Small intestine (tissue), 7 donors: ENCODE data around the gene FASN. TPM values are rescaled to one million over a fixed set of nuclear protein-coding genes. Genes with fewer than 3 reads are reported as not detected.

ENCODE experiments used
- DNase-seq, 2 donors: peaks; one replicate each; pipeline versions ENCODE4 v3.0.0 to v3.0.0-alpha.2; 2013
- FAIRE-seq: peaks from 2 replicates; lab custom pipeline; 2012; peaks lifted over from hg19 to GRCh38; lab: Jason Lieb, UNC
- H3K27ac ChIP-seq, 3 donors: one replicate each; pipeline ENCODE4 v1.5.1; 2013; ENCODE audit warnings: low read length in 2 of 3, mild to moderate bottlenecking in 2 of 3, control low read depth in 1 of 3, inconsistent platforms in 1 of 3, low read depth in 1 of 3, moderate library complexity in 1 of 3
- H3K27me3 ChIP-seq, 3 donors: one replicate each; pipeline ENCODE4 v1.6.1; 2013; ENCODE audit warnings: low read length in 3 of 3, inconsistent platforms in 1 of 3; ENCODE audit not compliant: control insufficient read depth in 3 of 3, insufficient read depth in 3 of 3
- H3K36me3 ChIP-seq, 3 donors: one replicate each; pipeline ENCODE4 v1.6.1; 2013; ENCODE audit warnings: low read length in 3 of 3, inconsistent platforms in 1 of 3, low read depth in 1 of 3, mild to moderate bottlenecking in 1 of 3, moderate library complexity in 1 of 3; ENCODE audit not compliant: control insufficient read depth in 3 of 3, insufficient read depth in 2 of 3
- H3K4me1 ChIP-seq, 3 donors: one replicate each; pipeline ENCODE4 v1.6.1; 2013; ENCODE audit warnings: low read length in 2 of 3, inconsistent platforms in 1 of 3, low read depth in 1 of 3, mild to moderate bottlenecking in 1 of 3, moderate library complexity in 1 of 3; ENCODE audit not compliant: control insufficient read depth in 3 of 3, insufficient read depth in 2 of 3
- H3K4me3 ChIP-seq, 3 donors: one replicate each; pipeline ENCODE4 v1.5.1; 2013; ENCODE audit warnings: low read length in 3 of 3, control low read depth in 1 of 3, inconsistent platforms in 1 of 3, low read depth in 1 of 3, mild to moderate bottlenecking in 1 of 3, moderate library complexity in 1 of 3
- H3K9me3 ChIP-seq, 2 donors: one replicate each; pipeline ENCODE4 v1.6.1; 2013; ENCODE audit warnings: low read depth in 1 of 2, low read length in 1 of 2; ENCODE audit not compliant: control insufficient read depth in 2 of 2, insufficient read depth in 1 of 2
- WGBS, 3 donors: extraction: QIAGEN DNeasy Blood & Tissue Kit; methylation state at CpG; one replicate each; pipeline ENCODE4 v1.1.7; 2013; 5-methylcytosine and 5-hydroxymethylcytosine counted together
- polyA plus RNA-seq, 4 donors: library from polyadenylated mRNA; stranded (reverse) in 3 of 4; unstranded in 1 of 4; fragments of 200-250 nt in 3 of 4; fragments of 120-200 nt in 1 of 4; gene quantifications; one replicate each; pipeline versions ENCODE4 v1.2.1 to v1.2.3, GENCODE V29; 2013
- donor health status: healthy with polysubstance abuse.
- donor health status: control.
- donor health status: control.
- donor health status: Bipolar disorder and iron deficiency.
- donor health status: healthy.

The FASN gene
- polyA plus RNA-seq, 4 donors = 13.2 to 103 (median 21.7) TPM

DNA sequence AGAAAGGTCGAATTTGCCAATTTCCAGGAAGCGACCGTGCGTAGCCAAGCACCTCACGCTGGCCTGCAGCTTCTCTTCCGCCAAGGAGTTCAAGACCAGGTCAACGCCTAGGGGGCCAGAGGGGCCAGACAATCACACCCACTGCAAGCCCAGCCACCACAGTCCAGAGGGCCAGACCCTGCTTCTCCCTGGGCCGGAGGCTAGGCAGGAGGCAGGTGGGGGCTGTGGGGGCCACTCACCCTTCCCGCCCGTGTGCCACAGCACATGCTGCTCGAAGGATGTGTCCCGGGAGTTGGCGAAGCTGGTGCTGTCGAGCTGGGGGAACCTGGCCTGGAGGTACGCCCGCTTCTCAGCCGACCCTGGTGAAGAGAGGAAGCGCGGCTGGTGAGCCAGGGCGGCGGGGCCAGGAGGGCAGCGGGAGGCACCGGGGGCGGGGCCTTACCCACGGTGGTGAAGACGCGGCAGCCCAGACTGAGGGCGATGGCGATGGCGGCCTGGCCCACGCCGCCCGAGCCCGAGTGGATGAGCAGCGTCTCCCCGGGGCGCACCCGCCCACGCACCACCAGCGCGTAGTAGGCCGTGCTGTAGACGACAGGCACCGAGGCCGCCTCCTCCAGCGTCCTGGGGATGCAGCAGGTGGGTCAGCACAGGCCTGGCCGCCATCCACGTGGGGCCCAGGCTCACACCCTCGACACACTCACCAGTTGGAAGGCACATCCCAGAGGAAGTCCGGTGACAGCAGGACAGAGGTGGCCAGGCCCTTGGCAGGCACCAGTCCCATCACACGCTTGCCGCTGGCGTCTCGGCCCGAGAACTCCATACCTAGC is 14.3 kb downstream of the FASN start:
- Histone ChIP-seq H3K27ac (no peak overlapping the region), H3K4me3 (no peak overlapping the region), H3K36me3 (peaks cover 40 to 97% (median 50%) of the 10 kb centered on the region in 3 donors), H3K27me3 (no peaks in the 10 kb centered on the region), H3K9me3 (no peaks in the 10 kb centered on the region), H3K4me1 (no peaks in the 10 kb centered on the region)
- FAIRE-seq (no peak), DNase-seq (no peak)
- WGBS, 3 donors = 94 to 96% (median 94%) methylated on average over 46 to 55 of the region's 55 CpGs

DNA sequence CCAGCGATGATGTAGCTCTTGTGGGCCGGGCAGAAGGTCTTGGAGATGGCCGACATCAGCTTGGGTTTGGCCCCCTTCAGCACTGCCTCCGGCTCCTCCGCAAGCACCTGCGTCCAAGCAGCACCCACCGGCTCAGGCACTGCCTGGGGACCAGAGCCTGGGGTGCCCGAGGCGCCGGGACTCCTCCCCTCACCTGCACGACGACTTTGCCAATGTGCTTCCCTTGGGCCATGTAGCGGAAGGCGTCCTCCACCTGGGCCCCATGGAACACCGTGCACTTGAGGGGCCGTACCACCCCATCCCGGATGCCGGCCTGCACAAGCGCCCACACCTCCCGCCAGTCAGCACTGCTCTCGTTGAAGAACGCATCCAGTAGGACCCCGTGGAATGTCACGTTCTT is 15.0 kb downstream of the FASN start:
- no peak overlapping the region for H3K4me3 ChIP-seq
- no peak overlapping the region for H3K27ac ChIP-seq
- DNase-seq = no peak
- no peaks in the 10 kb centered on the region for H3K27me3 ChIP-seq
- no peaks in the 10 kb centered on the region for H3K4me1 ChIP-seq
- no peak for FAIRE-seq
- no peaks in the 10 kb centered on the region for H3K9me3 ChIP-seq
- 93 to 95% (median 95%) methylated on average over 24 of the region's 24 CpGs for WGBS, 3 donors
- peaks cover 43 to 97% (median 50%) of the 10 kb centered on the region in 3 donors for H3K36me3 ChIP-seq

DNA sequence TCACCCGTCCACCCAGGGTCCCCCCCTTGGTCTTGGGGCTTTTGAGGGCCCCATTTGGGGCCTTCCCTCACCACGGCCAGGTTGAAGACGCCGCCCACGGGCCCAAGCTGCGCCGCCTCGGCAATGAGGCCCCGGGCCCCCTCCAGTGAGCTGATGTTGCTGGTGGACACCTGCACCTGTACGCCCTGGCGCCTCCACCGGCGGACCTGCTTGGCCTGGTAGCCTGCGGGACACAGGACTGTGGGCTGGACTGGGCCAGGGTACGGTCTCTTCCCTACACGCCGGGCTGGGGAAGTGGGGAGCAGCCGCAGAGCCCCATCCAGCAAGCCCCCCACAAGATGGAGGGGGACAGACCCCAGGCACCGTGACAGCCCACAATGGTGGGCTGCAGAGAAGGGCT is 15.6 kb downstream of the FASN start:
- H3K36me3 ChIP-seq = peaks cover 44 to 97% (median 48%) of the 10 kb centered on the region in 3 donors
- 91 to 93% (median 92%) methylated on average over 18 to 19 of the region's 19 CpGs for WGBS, 3 donors
- FAIRE-seq = no peak
- no peaks in the 10 kb centered on the region for H3K4me1 ChIP-seq
- H3K27ac ChIP-seq = no peak overlapping the region
- no peak overlapping the region for H3K4me3 ChIP-seq
- no peaks in the 10 kb centered on the region for H3K9me3 ChIP-seq
- DNase-seq = no peak
- no peaks in the 10 kb centered on the region for H3K27me3 ChIP-seq

DNA sequence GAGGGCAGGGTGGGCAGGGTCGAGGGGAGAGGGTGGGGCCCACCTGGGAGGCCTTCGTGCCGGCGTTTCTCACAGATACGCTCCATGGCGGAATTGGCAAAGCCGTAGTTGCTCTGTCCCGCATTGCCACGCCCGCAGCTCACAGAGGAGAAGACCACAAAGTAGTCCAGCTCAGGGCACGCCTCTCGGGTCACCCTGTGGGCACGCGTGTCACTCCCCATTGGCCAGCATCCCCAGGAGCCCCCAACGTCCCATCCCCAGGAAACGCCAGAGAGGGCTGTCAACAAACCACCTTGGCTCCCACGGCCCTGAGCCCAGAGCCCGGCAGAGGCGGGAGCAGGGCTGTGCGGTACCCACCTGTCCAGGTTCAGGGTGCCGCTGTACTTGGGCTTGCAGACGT is 16.1 kb downstream of the FASN start:
- no peak overlapping the region for H3K27ac ChIP-seq
- no peak for FAIRE-seq
- H3K4me1 ChIP-seq = no peaks in the 10 kb centered on the region
- WGBS, 3 donors = 91 to 93% (median 93%) methylated on average over 18 to 22 of the region's 22 CpGs
- no peaks in the 10 kb centered on the region for H3K9me3 ChIP-seq
- peaks cover 44 to 94% (median 44%) of the 10 kb centered on the region in 3 donors for H3K36me3 ChIP-seq
- DNase-seq = no peak
- no peaks in the 10 kb centered on the region for H3K27me3 ChIP-seq
- no peak overlapping the region for H3K4me3 ChIP-seq

GRCh38 chr17:82081546-82081945 is 16.5 kb downstream of the FASN start:
- H3K4me1 ChIP-seq = no peaks in the 10 kb centered on the region
- H3K9me3 ChIP-seq = no peaks in the 10 kb centered on the region
- H3K27ac ChIP-seq = no peak overlapping the region
- H3K36me3 ChIP-seq = peaks cover 43 to 91% (median 44%) of the 10 kb centered on the region in 3 donors
- FAIRE-seq (no peak), DNase-seq (no peak)
- 93 to 99% (median 96%) methylated on average over 17 to 20 of the region's 20 CpGs for WGBS, 3 donors
- no peaks in the 10 kb centered on the region for H3K27me3 ChIP-seq
- H3K4me3 ChIP-seq = no peak overlapping the region

DNA sequence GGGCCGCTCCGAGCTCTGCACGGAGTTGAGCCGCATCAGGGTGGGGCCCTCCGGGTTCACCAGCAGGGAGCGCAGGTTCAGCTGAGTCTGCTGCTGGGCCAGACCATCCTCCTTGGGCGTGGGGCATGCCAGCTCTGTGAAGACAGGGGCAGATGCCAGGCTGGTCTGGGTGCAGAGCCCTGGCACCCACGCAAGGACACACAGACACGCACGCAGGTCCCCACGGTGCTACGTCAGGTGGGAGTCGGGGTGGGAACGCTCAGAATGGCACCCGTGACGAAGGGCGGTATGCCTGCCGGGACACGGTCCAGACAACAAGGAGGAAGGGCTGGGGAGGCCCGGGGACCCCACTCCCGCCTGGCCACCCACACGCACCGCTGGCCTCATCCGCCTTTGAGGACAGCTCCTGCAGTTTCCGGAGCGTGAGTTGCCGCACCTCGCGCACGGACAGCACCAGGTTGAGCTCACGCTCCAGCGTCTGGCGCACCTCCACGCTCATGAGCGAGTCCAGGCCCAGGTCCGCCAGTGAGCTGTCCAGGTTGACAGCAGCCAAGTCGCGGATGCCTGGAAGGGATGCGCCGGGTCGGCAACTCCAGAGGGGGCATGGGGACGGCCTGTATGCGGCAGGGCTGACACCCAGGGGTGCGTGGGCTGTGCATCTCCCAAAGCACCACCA is 17.1 kb downstream of the FASN start:
- FAIRE-seq (no peak), DNase-seq (no peak)
- Histone ChIP-seq H3K36me3 (peaks cover 39 to 85% (median 41%) of the 10 kb centered on the region in 3 donors), H3K9me3 (no peaks in the 10 kb centered on the region), H3K27me3 (no peaks in the 10 kb centered on the region), H3K27ac (no peak overlapping the region), H3K4me3 (no peak overlapping the region), H3K4me1 (no peaks in the 10 kb centered on the region)
- WGBS, 3 donors = 95 to 96% (median 96%) methylated on average over 44 of the region's 44 CpGs

- DNase-seq (no peak), FAIRE-seq (no peak)
- Histone ChIP-seq H3K36me3 (peaks cover 33 to 78% (median 34%) of the 10 kb centered on the region in 3 donors), H3K27me3 (no peaks in the 10 kb centered on the region), H3K4me3 (no peak overlapping the region), H3K9me3 (no peaks in the 10 kb centered on the region), H3K27ac (no peak overlapping the region), H3K4me1 (no peaks in the 10 kb centered on the region)
- WGBS, 3 donors = 90 to 96% (median 91%) methylated on average over 33 to 36 of the region's 36 CpGs
Observed at GRCh38 chr17:82080048-82080788, 17.8 kb downstream of the FASN start.

- no peaks in the 10 kb centered on the region for H3K27me3 ChIP-seq
- H3K9me3 ChIP-seq = no peaks in the 10 kb centered on the region
- no peak overlapping the region for H3K27ac ChIP-seq
- H3K36me3 ChIP-seq = peaks cover 30 to 67% (median 31%) of the 10 kb centered on the region in 3 donors
- no peak overlapping the region for H3K4me3 ChIP-seq
- DNase-seq (no peak), FAIRE-seq (no peak)
- 93 to 94% (median 94%) methylated on average over 38 to 47 of the region's 47 CpGs for WGBS, 3 donors
- no peaks in the 10 kb centered on the region for H3K4me1 ChIP-seq
Observed at GRCh38 chr17:82079001-82079677, 18.9 kb downstream of the FASN start.
